Suprapubic skin (tissue), 4 donors: ENCODE measurements around the gene ABLIM3. TPM values are rescaled to one million over a fixed set of nuclear protein-coding genes. Genes with fewer than 3 reads are reported as not detected.

Source experiments
- DNase-seq, 2 donors: peaks; one replicate each; pipeline ENCODE4 v3.0.0-alpha.2; 2019; ENCODE audit warnings: low spot score in 2 of 2
- H3K27ac ChIP-seq: fragments of 200-600 bp; sonication (generic); one replicate; pipeline ENCODE4 v1.5.1; 2019
- H3K27me3 ChIP-seq: fragments of 200-600 bp; sonication (generic); one replicate; pipeline ENCODE4 v1.5.1; 2019
- H3K36me3 ChIP-seq: fragments of 200-600 bp; sonication (generic); one replicate; pipeline ENCODE4 v1.5.1; 2019
- H3K4me1 ChIP-seq: fragments of 200-600 bp; sonication (generic); one replicate; pipeline ENCODE4 v1.5.1; 2019
- H3K4me3 ChIP-seq: fragments of 200-600 bp; sonication (generic); one replicate; pipeline ENCODE4 v1.5.1; 2019; ENCODE audit warnings: mild to moderate bottlenecking
- H3K9me3 ChIP-seq: fragments of 200-600 bp; sonication (generic); one replicate; pipeline ENCODE4 v1.5.1; 2019
- CTCF ChIP-seq, 2 donors: fragments of 200-600 bp in 1 of 2; fragments of 450-650 bp in 1 of 2; sonication (generic) in 1 of 2; IDR thresholded peaks; one replicate each; pipeline ENCODE4 v1.5.1; 2016 to 2019; ENCODE audit warnings: antibody characterized with exemption in 2 of 2, mild to moderate bottlenecking in 1 of 2, moderate library complexity in 1 of 2
- EP300 ChIP-seq: sonication (generic); formaldehyde crosslinking; IDR thresholded peaks from one replicate; pipeline ENCODE4 v1.6.1; 2017; ENCODE audit warnings: antibody characterized with exemption
- POLR2A ChIP-seq, 2 donors: fragments of 450-650 bp; IDR thresholded peaks; one replicate each; pipeline ENCODE4 v1.6.1; 2017; ENCODE audit warnings: antibody characterized with exemption in 2 of 2, mild to moderate bottlenecking in 2 of 2, moderate library complexity in 2 of 2
- POLR2AphosphoS5 ChIP-seq, 3 donors: sonication (generic); formaldehyde crosslinking; IDR thresholded peaks; one replicate each; pipeline ENCODE4 v1.6.1; 2017; ENCODE audit warnings: antibody characterized with exemption in 3 of 3
- WGBS: methylation state at CpG from one replicate; pipeline ENCODE4 v1.1.5; 2018; 5-methylcytosine and 5-hydroxymethylcytosine counted together
- total RNA-seq, 4 donors: library from RNA; depleted of rRNA; stranded (reverse); fragments of >200 nt; gene quantifications; one replicate each; pipeline ENCODE4 v1.1.0, GENCODE V29; 2016

The ABLIM3 gene
- total RNA-seq, 4 donors from 2014 or later = 4.7 to 22.6 (median 13.4) TPM

- H3K27ac ChIP-seq = no peak overlapping the region
- no peaks in the 10 kb centered on the region for H3K9me3 ChIP-seq
- peaks cover 4% of the 10 kb centered on the region for H3K36me3 ChIP-seq
- 70% methylated on average over 2 of the region's 2 CpGs for WGBS
- H3K27me3 ChIP-seq = no peaks in the 10 kb centered on the region
- no peak for DNase-seq
- TF ChIP-seq CTCF (IDR thresholded peaks at IDR 0.05) (no peak), POLR2A (IDR thresholded peaks at IDR 0.05) (no peak), EP300 (no peak), POLR2AphosphoS5 (IDR thresholded peaks at IDR 0.05) (no peak)
- H3K4me1 ChIP-seq = peaks cover 9% of the 10 kb centered on the region
- H3K4me3 ChIP-seq = no peak overlapping the region
These were observed 66.5 kb downstream of the ABLIM3 start for GRCh38 chr5:149207831-149208230.

GRCh38 chr5:149210225-149210624, 68.9 kb downstream of the ABLIM3 start:
- Histone ChIP-seq H3K9me3 (no peaks in the 10 kb centered on the region), H3K36me3 (no peaks in the 10 kb centered on the region), H3K27me3 (no peaks in the 10 kb centered on the region), H3K27ac (no peak overlapping the region), H3K4me3 (no peak overlapping the region), H3K4me1 (peaks cover 9% of the 10 kb centered on the region)
- no peak for DNase-seq
- 89% methylated on average over 4 of the region's 4 CpGs for WGBS
- no peak for TF ChIP-seq EP300
- no peak for TF ChIP-seq POLR2AphosphoS5 (IDR thresholded peaks at IDR 0.05)
- no peak for TF ChIP-seq POLR2A (IDR thresholded peaks at IDR 0.05)
- no peak for TF ChIP-seq CTCF (IDR thresholded peaks at IDR 0.05)

GRCh38 chr5:149210968-149211490, 69.7 kb downstream of the ABLIM3 start:
- Histone ChIP-seq H3K4me1 (peaks cover 9% of the 10 kb centered on the region), H3K27ac (no peak overlapping the region), H3K9me3 (no peaks in the 10 kb centered on the region), H3K4me3 (no peak overlapping the region), H3K27me3 (no peaks in the 10 kb centered on the region), H3K36me3 (no peaks in the 10 kb centered on the region)
- 85% methylated on average over 4 of the region's 4 CpGs for WGBS
- TF ChIP-seq POLR2A (IDR thresholded peaks at IDR 0.05) = no peak
- TF ChIP-seq CTCF (IDR thresholded peaks at IDR 0.05) = no peak
- TF ChIP-seq POLR2AphosphoS5 (IDR thresholded peaks at IDR 0.05) = no peak
- no peak for TF ChIP-seq EP300
- DNase-seq = no peak

- H3K27ac ChIP-seq = no peak overlapping the region
- TF ChIP-seq POLR2AphosphoS5 (IDR thresholded peaks at IDR 0.05) = no peak
- TF ChIP-seq POLR2A (IDR thresholded peaks at IDR 0.05) = no peak
- no peak for TF ChIP-seq EP300
- no peak for TF ChIP-seq CTCF (IDR thresholded peaks at IDR 0.05)
These were observed 70.3 kb downstream of the ABLIM3 start for GRCh38 chr5:149211566-149211965.

GRCh38 chr5:149212198-149212951, 71.1 kb downstream of the ABLIM3 start:
- Histone ChIP-seq H3K27me3 (no peaks in the 10 kb centered on the region), H3K36me3 (no peaks in the 10 kb centered on the region), H3K9me3 (no peaks in the 10 kb centered on the region), H3K27ac (no peak overlapping the region), H3K4me1 (no peaks in the 10 kb centered on the region), H3K4me3 (no peak overlapping the region)
- TF ChIP-seq EP300 = no peak
- no peak for DNase-seq
- 82% methylated on average over 7 of the region's 7 CpGs for WGBS

More at GRCh38 chr5:149211566-149211965, 70.3 kb downstream of the ABLIM3 start:
- no peaks in the 10 kb centered on the region for H3K27me3 ChIP-seq
- H3K4me3 ChIP-seq = no peak overlapping the region
- H3K36me3 ChIP-seq = no peaks in the 10 kb centered on the region
- peaks cover 5% of the 10 kb centered on the region for H3K4me1 ChIP-seq
- DNase-seq = no peak
- no peaks in the 10 kb centered on the region for H3K9me3 ChIP-seq
